ENCODE results near the gene KRT73. TPM values are rescaled to one million over a fixed set of nuclear protein-coding genes. Genes with fewer than 3 reads are reported as not detected.

The KRT73 gene
- total and polyA plus RNA-seq, 2 donors (not counting 3 experiments of a cell fraction or from before 2014, with no cell fraction given): not detected

DNA sequence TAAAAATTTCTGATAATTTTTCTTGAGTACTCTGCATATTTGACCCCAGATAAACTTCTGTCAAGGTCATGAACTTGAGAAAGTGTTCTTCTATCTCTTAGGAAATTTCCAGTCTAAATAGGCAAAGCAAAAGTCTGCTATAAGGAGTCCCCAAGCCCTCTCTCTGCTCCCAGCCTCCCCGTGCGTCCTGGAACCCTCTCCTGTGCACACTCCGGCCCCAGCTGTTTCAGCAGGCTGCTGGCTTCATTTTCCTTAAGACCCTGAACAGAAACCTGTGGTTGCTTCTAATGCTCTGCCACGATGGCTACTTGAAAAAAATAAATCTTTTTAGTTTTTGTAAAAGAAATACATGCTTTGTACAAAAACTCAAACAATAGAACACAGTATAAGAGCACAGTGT lies 18.9 kb upstream of the KRT73 start:
- TF ChIP-seq, protein P1, sequence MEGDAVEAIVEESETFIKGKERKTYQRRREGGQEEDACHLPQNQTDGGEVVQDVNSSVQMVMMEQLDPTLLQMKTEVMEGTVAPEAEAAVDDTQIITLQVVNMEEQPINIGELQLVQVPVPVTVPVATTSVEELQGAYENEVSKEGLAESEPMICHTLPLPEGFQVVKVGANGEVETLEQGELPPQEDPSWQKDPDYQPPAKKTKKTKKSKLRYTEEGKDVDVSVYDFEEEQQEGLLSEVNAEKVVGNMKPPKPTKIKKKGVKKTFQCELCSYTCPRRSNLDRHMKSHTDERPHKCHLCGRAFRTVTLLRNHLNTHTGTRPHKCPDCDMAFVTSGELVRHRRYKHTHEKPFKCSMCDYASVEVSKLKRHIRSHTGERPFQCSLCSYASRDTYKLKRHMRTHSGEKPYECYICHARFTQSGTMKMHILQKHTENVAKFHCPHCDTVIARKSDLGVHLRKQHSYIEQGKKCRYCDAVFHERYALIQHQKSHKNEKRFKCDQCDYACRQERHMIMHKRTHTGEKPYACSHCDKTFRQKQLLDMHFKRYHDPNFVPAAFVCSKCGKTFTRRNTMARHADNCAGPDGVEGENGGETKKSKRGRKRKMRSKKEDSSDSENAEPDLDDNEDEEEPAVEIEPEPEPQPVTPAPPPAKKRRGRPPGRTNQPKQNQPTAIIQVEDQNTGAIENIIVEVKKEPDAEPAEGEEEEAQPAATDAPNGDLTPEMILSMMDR (IDR thresholded peaks at IDR 0.05; ENCODE audit: extremely low read depth in 1 of 2, insufficient read depth in 1 of 2, low read depth in 1 of 2, low read length in 2 of 2): no peak
- no peak for TF ChIP-seq POLR2AphosphoS5 (IDR thresholded peaks at IDR 0.05; ENCODE audit: insufficient read depth, low read depth, low read length)
- no peak for TF ChIP-seq POLR2A (IDR thresholded peaks at IDR 0.05; ENCODE audit: low read depth, low read length)
- TF ChIP-seq GATA2 (IDR thresholded peaks at IDR 0.05; ENCODE audit: insufficient read depth, insufficient read length, low read depth, low read length): no peak
- no peak for TF ChIP-seq MYC (IDR thresholded peaks at IDR 0.05; ENCODE audit: low read depth, low read length)
- no peak for TF ChIP-seq JUN (IDR thresholded peaks at IDR 0.05; ENCODE audit: borderline replicate concordance, insufficient read depth, insufficient read length, low read depth)
- TF ChIP-seq, protein P2, sequence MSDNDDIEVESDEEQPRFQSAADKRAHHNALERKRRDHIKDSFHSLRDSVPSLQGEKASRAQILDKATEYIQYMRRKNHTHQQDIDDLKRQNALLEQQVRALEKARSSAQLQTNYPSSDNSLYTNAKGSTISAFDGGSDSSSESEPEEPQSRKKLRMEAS (IDR thresholded peaks at IDR 0.05; ENCODE audit: insufficient read depth, insufficient read length): no peak
- TF ChIP-seq EZH2 (IDR thresholded peaks at IDR 0.05; ENCODE audit: borderline replicate concordance, low read depth, low read length, severe bottlenecking): no peak
- TF ChIP-seq FOS (IDR thresholded peaks at IDR 0.05; ENCODE audit: borderline replicate concordance, insufficient read depth, low read length): no peak
- no peak overlapping the region for H3K9ac ChIP-seq (replicated peaks; ENCODE audit: extremely low read depth, insufficient read depth, low read length)
- no peaks in the 10 kb centered on the region for H3K9me1 ChIP-seq (replicated peaks; ENCODE audit: control insufficient read depth, extremely low read depth, insufficient read depth, low read length)
- no peak overlapping the region for H3K4me3 ChIP-seq (replicated peaks in 1 of 3; ENCODE audit: insufficient read depth in 1 of 3, low read depth in 1 of 3, low read length in 3 of 3)
- no TSS peak for BruUV-seq (replicated peaks)
- DNase-seq (ENCODE audit: low read depth, low spot score) (no peak), FAIRE-seq (no peak)
- H3K27ac ChIP-seq (ENCODE audit: insufficient read depth, low read depth, low read length): no peak overlapping the region
- no peak overlapping the region for H3K4me2 ChIP-seq (ENCODE audit: insufficient read depth, low read length)
- no peaks in the 10 kb centered on the region for H3K4me1 ChIP-seq (ENCODE audit: control insufficient read depth, extremely low read depth, insufficient read depth, low read length)
- intact Hi-C loops (cut with micrococcal nuclease): no loop called here
- dilution Hi-C loops (cut with MboI; ENCODE audit: extremely low pct_ligation_motif_present, low sequenced_read_pairs): no loop called here
- no peaks in the 10 kb centered on the region for H3K9me3 ChIP-seq (replicated peaks; ENCODE audit: control insufficient read depth, insufficient read depth, low read length)
- H2AFZ ChIP-seq (ENCODE audit: low read depth, low read length): no peak overlapping the region
- peaks cover 12 to 21% of the 10 kb centered on the region in 2 experiments for H3K27me3 ChIP-seq (ENCODE audit: control insufficient read depth in 2 of 2, insufficient read depth in 2 of 2, low read length in 2 of 2)
- ChIA-PET CTCF (no interaction called here), POLR2A (no interaction called here)
- no peaks in the 10 kb centered on the region for H4K20me1 ChIP-seq (replicated peaks; ENCODE audit: control insufficient read depth, extremely low read depth, insufficient read depth, low read length)
- no peaks in the 10 kb centered on the region for H3K36me3 ChIP-seq (ENCODE audit: control insufficient read depth in 2 of 2, extremely low read depth in 1 of 2, insufficient read depth in 2 of 2, low read length in 2 of 2)
- H3K79me2 ChIP-seq (ENCODE audit: control insufficient read depth, insufficient read depth, low read length): no peaks in the 10 kb centered on the region
